H1 (cell line): ENCODE data around the gene RNASE13. TPM values are rescaled to one million over a fixed set of nuclear protein-coding genes. Genes with fewer than 3 reads are reported as not detected.
A peak's percentile ranks its signal among the peaks of the same experiment; 100 is the strongest.

Source experiments
- CTCF ChIA-PET: fragments of 300-600 bp; sonication (Branson Sonifier 250); formaldehyde crosslinking; loops from one replicate; lab custom pipeline; 2021; ENCODE audit not compliant: partially characterized antibody; lab: Charles Lee
- POLR2A ChIA-PET: fragments of 300-600 bp; sonication (Branson Sonifier 250); formaldehyde crosslinking; loops from one replicate; lab custom pipeline; 2021; ENCODE audit warnings: inconsistent platforms; ENCODE audit not compliant: partially characterized antibody; lab: Charles Lee
- DNase-seq, 2 experiments: peaks; one replicate each; pipeline versions ENCODE4 v3.0.0 to v3.0.0-alpha.2; 2010 to 2022; ENCODE audit warnings: low spot score in 2 of 2, low read depth in 1 of 2, mixed read lengths in 1 of 2
- FAIRE-seq: peaks from 2 replicates; lab custom pipeline; 2011; peaks lifted over from hg19 to GRCh38; lab: Jason Lieb, UNC
- H2AFZ ChIP-seq: 2 replicates; pipeline ENCODE4 v1.8.1; 2012; ENCODE audit warnings: low read length, inconsistent platforms
- H2AK5ac ChIP-seq: 2 replicates; pipeline ENCODE4 v1.6.1; 2013; ENCODE audit warnings: low read depth, low read length
- H2BK120ac ChIP-seq: replicated peaks from 2 replicates; pipeline ENCODE3; 2013; ENCODE audit warnings: low read depth, low read length, inconsistent platforms
- H2BK12ac ChIP-seq: 2 replicates; pipeline ENCODE4 v1.6.1; 2013; ENCODE audit warnings: low read depth, low read length
- H2BK15ac ChIP-seq: 2 replicates; pipeline ENCODE4 v1.6.1; 2013; ENCODE audit warnings: low read length
- H2BK20ac ChIP-seq: 2 replicates; pipeline ENCODE4 v1.6.1; 2013; ENCODE audit warnings: low read length
- H2BK5ac ChIP-seq: 2 replicates; pipeline ENCODE4 v1.6.1; 2013; ENCODE audit warnings: low read depth, low read length
- H3K14ac ChIP-seq: 2 replicates; pipeline ENCODE4 v1.6.1; 2013; ENCODE audit warnings: inconsistent platforms; ENCODE audit not compliant: insufficient read length
- H3K18ac ChIP-seq: 2 replicates; pipeline ENCODE4 v1.6.1; 2013; ENCODE audit warnings: low read length; ENCODE audit errors: extremely low read depth
- H3K23ac ChIP-seq: 2 replicates; pipeline ENCODE4 v1.6.1; 2013; ENCODE audit warnings: inconsistent platforms; ENCODE audit not compliant: insufficient read length
- H3K23me2 ChIP-seq: 2 replicates; pipeline ENCODE4 v1.6.1; 2013; ENCODE audit warnings: low read depth, low read length
- H3K27ac ChIP-seq: 2 replicates; pipeline ENCODE4 v1.6.1; 2011; ENCODE audit warnings: low read depth, low read length, inconsistent platforms
- H3K27me3 ChIP-seq, 4 experiments: replicated peaks in 1 of 4; 1 replicate in 1 of 4; 2 replicates in 3 of 4; pipeline versions ENCODE4 v1.6.1 to v1.8.1; 2011 to 2013; ENCODE audit warnings: low read length in 3 of 4, mild to moderate bottlenecking in 3 of 4, inconsistent platforms in 2 of 4, mixed read lengths in 2 of 4, moderate library complexity in 1 of 4; ENCODE audit not compliant: control insufficient read depth in 3 of 4, insufficient read depth in 3 of 4; ENCODE audit errors: extremely low read depth in 1 of 4
- H3K36me3 ChIP-seq, 4 experiments: 2 replicates each; pipeline versions ENCODE4 v1.6.1 to v1.8.1; 2011 to 2013; ENCODE audit warnings: mild to moderate bottlenecking in 4 of 4, low read length in 3 of 4, moderate library complexity in 2 of 4, control low read depth in 1 of 4, inconsistent platforms in 1 of 4; ENCODE audit not compliant: insufficient read depth in 4 of 4, control insufficient read depth in 2 of 4
- H3K4ac ChIP-seq: replicated peaks from 2 replicates; pipeline ENCODE3; 2013; ENCODE audit warnings: low read length, low read depth, mixed read lengths, inconsistent platforms; ENCODE audit not compliant: insufficient read length
- H3K4me1 ChIP-seq, 4 experiments: replicated peaks in 1 of 4; 1 replicate in 1 of 4; 2 replicates in 3 of 4; pipeline versions ENCODE4 v1.6.1 to v1.8.1; 2011 to 2013; ENCODE audit warnings: low read length in 3 of 4, inconsistent platforms in 2 of 4, mixed read lengths in 1 of 4; ENCODE audit not compliant: insufficient read depth in 4 of 4, control insufficient read depth in 3 of 4
- H3K4me2 ChIP-seq, 2 experiments: 2 replicates each; pipeline versions ENCODE4 v1.6.1 to v1.8.1; 2011 to 2013; ENCODE audit warnings: low read depth in 2 of 2, low read length in 2 of 2, control low read depth in 1 of 2, inconsistent platforms in 1 of 2, mild to moderate bottlenecking in 1 of 2; ENCODE audit not compliant: insufficient read depth in 1 of 2
- H3K4me3 ChIP-seq, 4 experiments: fragments of 200-600, 300-600 bp in 1 of 4; sonication (generic), shearing (Covaris generic), sonication (Bioruptor Twin) in 1 of 4; 2 replicates each; pipeline versions ENCODE4 v1.5.1 to v1.8.1; 2011 to 2016; ENCODE audit warnings: low read length in 4 of 4, low read depth in 3 of 4, control low read depth in 2 of 4, inconsistent platforms in 2 of 4, mild to moderate bottlenecking in 2 of 4, mixed read lengths in 1 of 4, moderate library complexity in 1 of 4; ENCODE audit not compliant: insufficient read depth in 2 of 4; ENCODE audit errors: extremely low read depth in 1 of 4
- H3K56ac ChIP-seq: replicated peaks from 2 replicates; pipeline ENCODE3; 2013; ENCODE audit warnings: low read depth, mild to moderate bottlenecking, mixed read lengths, low read length, inconsistent platforms; ENCODE audit not compliant: insufficient read length
- H3K79me1 ChIP-seq: 2 replicates; pipeline ENCODE4 v1.6.1; 2013; ENCODE audit warnings: low read depth, low read length, control low read depth
- H3K79me2 ChIP-seq, 2 experiments: 2 replicates each; pipeline versions ENCODE4 v1.6.1 to v1.8.1; 2012 to 2013; ENCODE audit warnings: low read length in 2 of 2, mild to moderate bottlenecking in 2 of 2, inconsistent platforms in 1 of 2; ENCODE audit not compliant: insufficient read depth in 2 of 2, control insufficient read depth in 1 of 2
- H3K9ac ChIP-seq, 4 experiments: replicated peaks in 1 of 4; 1 replicate in 1 of 4; 2 replicates in 3 of 4; pipeline versions ENCODE4 v1.6.1 to v1.8.1; 2011 to 2013; ENCODE audit warnings: low read depth in 3 of 4, low read length in 3 of 4, control low read depth in 2 of 4, mild to moderate bottlenecking in 2 of 4, moderate library complexity in 2 of 4, inconsistent platforms in 1 of 4; ENCODE audit errors: extremely low read depth in 1 of 4
- H3K9me3 ChIP-seq, 2 experiments: 2 replicates each; pipeline versions ENCODE4 v1.6.1 to v1.8.1; 2012 to 2013; ENCODE audit warnings: mild to moderate bottlenecking in 2 of 2, moderate library complexity in 2 of 2, control low read depth in 1 of 2, inconsistent platforms in 1 of 2, low read depth in 1 of 2, low read length in 1 of 2, mixed read lengths in 1 of 2; ENCODE audit not compliant: insufficient read depth in 2 of 2
- H4K20me1 ChIP-seq, 2 experiments: replicated peaks in 1 of 2; 2 replicates each; pipeline versions ENCODE3 to v1.8.1; 2011 to 2013; ENCODE audit warnings: inconsistent platforms in 2 of 2, low read length in 2 of 2, mild to moderate bottlenecking in 1 of 2; ENCODE audit not compliant: insufficient read depth in 2 of 2, control insufficient read depth in 1 of 2
- H4K5ac ChIP-seq: 2 replicates; pipeline ENCODE4 v1.6.1; 2013; ENCODE audit warnings: low read length, low read depth, mixed read lengths, inconsistent platforms; ENCODE audit not compliant: insufficient read length
- H4K8ac ChIP-seq: 2 replicates; pipeline ENCODE4 v1.8.0; 2013; ENCODE audit warnings: mild to moderate bottlenecking, moderate library complexity, low read length, inconsistent platforms; ENCODE audit not compliant: insufficient read depth; ENCODE audit errors: extremely low read depth
- H4K91ac ChIP-seq: replicated peaks from 2 replicates; pipeline ENCODE3; 2013; ENCODE audit warnings: low read length, mixed read lengths, inconsistent platforms; ENCODE audit not compliant: insufficient read length
- ASH2L ChIP-seq: fragments of 200-600, 300-600 bp; sonication (generic); IDR thresholded peaks from one replicate; pipeline ENCODE4 v1.7.1; 2017; ENCODE audit warnings: low read length
- BCL11A ChIP-seq, 2 experiments: IDR thresholded peaks; one replicate each; pipeline ENCODE4 v1.6.1; 2011; ENCODE audit warnings: low read depth in 2 of 2, low read length in 2 of 2, mild to moderate bottlenecking in 2 of 2
- BRCA1 ChIP-seq: IDR thresholded peaks from 2 replicates; pipeline ENCODE4 v1.6.1; 2012; ENCODE audit warnings: low read depth, low read length, improper control_type of control experiment
- CBX5 ChIP-seq: fragments of 300-800, 300-1000 bp; sonication (generic); IDR thresholded peaks from 2 replicates; pipeline ENCODE4 v1.7.1; 2016; ENCODE audit warnings: antibody characterized with exemption, low read length, low read depth
- E2F6 ChIP-seq: IDR thresholded peaks from 2 replicates; pipeline ENCODE4 v1.6.1; 2012; ENCODE audit warnings: inconsistent platforms
- NRF1 ChIP-seq: IDR thresholded peaks from 2 replicates; pipeline ENCODE4 v1.6.1; 2011; ENCODE audit warnings: mild to moderate bottlenecking, low read depth, low read length, improper control_type of control experiment
- POLR2A ChIP-seq, 2 experiments: IDR thresholded peaks; 1 replicate in 1 of 2; 2 replicates in 1 of 2; pipeline ENCODE4 v1.6.1; 2011; ENCODE audit warnings: low read depth in 2 of 2, low read length in 2 of 2, mild to moderate bottlenecking in 2 of 2; ENCODE audit errors: control extremely low read depth in 1 of 2
- POLR2AphosphoS5 ChIP-seq: IDR thresholded peaks from 2 replicates; pipeline ENCODE4 v1.6.1; 2011; ENCODE audit warnings: low read depth, low read length
- RFX5 ChIP-seq: IDR thresholded peaks from 2 replicates; pipeline ENCODE4 v1.6.1; 2011; ENCODE audit warnings: low read depth, low read length, improper control_type of control experiment, borderline replicate concordance
- SUZ12 ChIP-seq: fragments of 200-600 bp; sonication (generic); IDR thresholded peaks from 2 replicates; pipeline ENCODE4 v1.6.1; 2012; ENCODE audit warnings: mild to moderate bottlenecking, inconsistent platforms, low read length, moderate library complexity, mixed read lengths
- TCF12 ChIP-seq: IDR thresholded peaks from 2 replicates; pipeline ENCODE4 v1.6.1; 2011; ENCODE audit warnings: low read depth, mild to moderate bottlenecking, low read length
- ZNF274 ChIP-seq: IDR thresholded peaks from 2 replicates; pipeline ENCODE4 v1.7.0; 2012; ENCODE audit warnings: low read length, borderline replicate concordance; ENCODE audit errors: extremely low read depth
- WGBS, 2 experiments: shearing (Covaris generic) in 1 of 2; methylation state at CpG; one replicate each; pipeline versions ENCODE4 v1.1.6 to v1.1.7; 2013 to 2015; ENCODE audit warnings: low lambda C conversion rate in 2 of 2, mixed read lengths in 2 of 2, inconsistent platforms in 1 of 2, low coverage in 1 of 2, missing lambda C conversion rate in 1 of 2; ENCODE audit not compliant: insufficient replicate concordance in 2 of 2, insufficient coverage in 1 of 2, insufficient read length in 1 of 2; ENCODE audit errors: extremely low coverage in 1 of 2, missing lambda C conversion rate in 1 of 2; 5-methylcytosine and 5-hydroxymethylcytosine counted together
- polyA plus RNA-seq, 7 experiments: library from polyadenylated mRNA; depleted of rRNA in 3 of 7; stranded (reverse) in 5 of 7; unstranded in 2 of 7; fragments of >200 nt in 5 of 7; fragments of 200-250 nt in 2 of 7; gene quantifications; 1 replicate in 5 of 7; 2 replicates in 1 of 7; 4 replicates in 1 of 7; pipeline versions ENCODE4 v1.2.1 to v1.2.3, GENCODE V29; 2011 to 2013; ENCODE audit warnings: missing spikeins in 2 of 7, mixed read lengths in 2 of 7
- total RNA-seq: library from RNA; stranded (reverse); fragmentation: NEBNext Ultra II Directional; extraction: Animal tissue kit (Norgen Biotek cat#: 25700); gene quantifications from 2 replicates; pipeline ENCODE4 v1.2.1, GENCODE V29; 2021

Gene RNASE13
- total and polyA plus RNA-seq, 2 of the 8 experiments (the other 6 are each of a cell fraction or from before 2014, with no cell fraction given): not detected

GRCh38 chr14:21070610-21071224, 36.1 kb upstream of the RNASE13 start:
- H3K9me3 ChIP-seq: no peaks in the 10 kb centered on the region
- H3K9ac ChIP-seq: peak overlapping the region; percentile 13 to 68 (median 59); a peak in 6 of 7 replicates
- H2BK12ac ChIP-seq: peak overlapping the region; percentile 92; the same call in 1 of the 2 replicates
- peak overlapping the region; percentile 94 to 96 for H3K4me2 ChIP-seq
- H3K4ac ChIP-seq: peak overlapping the region; percentile 74
- ChIA-PET POLR2A (interaction anchor here (0.7 to 12.4 kb wide), 25 partner anchors 8 to 197 kb away, joined by 3 to 245 read pairs (median 4); partner anchors contain the start of genes NDRG2, TMEM253 and ZNF219), CTCF (interaction anchor here (0.6 to 6.6 kb wide), 30 partner anchors 8 to 785 kb away, joined by 3 to 110 read pairs (median 6); partner anchors contain the start of genes NDRG2 and TMEM253)
- H2AFZ ChIP-seq: no peak overlapping the region
- peaks cover 14 to 20% (median 18%) of the 10 kb centered on the region in 4 experiments; a peak in 7 of 8 replicates for H3K36me3 ChIP-seq
- peaks cover 0 to 13% of the 10 kb centered on the region in 2 experiments; a peak in 2 of 4 replicates for H3K79me2 ChIP-seq
- H2BK20ac ChIP-seq: 0 out of 2 replicates have a peak overlapping the region, but pooled peaks have one; percentile 48
- H3K23me2 ChIP-seq: peaks cover 25% of the 10 kb centered on the region; the same call in 1 of the 2 replicates
- peak overlapping the region; percentile 67 for H4K5ac ChIP-seq
- peak overlapping the region; percentile 74 for H3K27ac ChIP-seq
- H4K20me1 ChIP-seq: peaks cover 2 to 3% of the 10 kb centered on the region in 2 experiments
- H3K79me1 ChIP-seq: no peaks in the 10 kb centered on the region; the same call in 1 of the 2 replicates
- H4K8ac ChIP-seq: peak overlapping the region; percentile 81
- no peak overlapping the region for H2BK15ac ChIP-seq
- peak overlapping the region; percentile 84 for H3K56ac ChIP-seq
- 0% methylated on average over 20 of the region's 23 CpGs; no CpG with 5 or more reads in 1 of the 2 experiments for WGBS, 2 experiments
- H3K4me3 ChIP-seq: peak overlapping the region; percentile 52 to 98 (median 82)
- no peak overlapping the region for H3K23ac ChIP-seq
- peaks cover 0 to 4% (median 0%) of the 10 kb centered on the region in 4 experiments; a peak in 3 of 7 replicates for H3K27me3 ChIP-seq
- H2BK5ac ChIP-seq: peak overlapping the region; percentile 95; the same call in 1 of the 2 replicates
- H2AK5ac ChIP-seq: no peak overlapping the region; the same call in 1 of the 2 replicates
- FAIRE-seq (no peak), DNase-seq (peak in 1 of 2 experiments; percentile 86)
- peak overlapping the region; percentile 91 for H2BK120ac ChIP-seq
- no peak overlapping the region for H3K14ac ChIP-seq
- peaks cover 3 to 14% (median 8%) of the 10 kb centered on the region in 4 experiments for H3K4me1 ChIP-seq
- peak overlapping the region; percentile 97 for H3K18ac ChIP-seq
- H4K91ac ChIP-seq: peak overlapping the region; percentile 93
- no peak for TF ChIP-seq BRCA1
- no peak for TF ChIP-seq BCL11A (IDR thresholded peaks at IDR 0.05; ENCODE audit: low read depth in 2 of 2, low read length in 2 of 2)
- no peak for TF ChIP-seq CBX5
- no peak; the same call in 1 of the 2 replicates for TF ChIP-seq POLR2AphosphoS5
- TF ChIP-seq RFX5: no peak
- no peak for TF ChIP-seq ZNF274
- TF ChIP-seq NRF1: no peak
- no peak for TF ChIP-seq SUZ12
- TF ChIP-seq TCF12: no peak
- TF ChIP-seq E2F6: no peak
- no peak for TF ChIP-seq POLR2A (IDR thresholded peaks at IDR 0.05; ENCODE audit: control extremely low read depth in 1 of 2, low read depth in 2 of 2, low read length in 2 of 2)
- peak; percentile 74 for TF ChIP-seq ASH2L
